SK-N-SH treated with all-trans-retinoic acid at 6 μM for 48 hours (cell line): ENCODE results near the gene RASGRF2.

ENCODE experiments used
- ATAC-seq: fragments of 200-7000 bp; cut with Tn5 transposase; 3 replicates; pipeline ENCODE4 v1.9.1; 2020; ENCODE audit warnings: mild to moderate bottlenecking, moderate library complexity
- ARNTL ChIP-seq: fragments of 450-650 bp; formaldehyde crosslinking; IDR thresholded peaks from 2 replicates; pipeline ENCODE4 v1.5.0; 2020; ENCODE audit warnings: low read depth, mild to moderate bottlenecking, moderate library complexity, borderline replicate concordance
- BACH2 ChIP-seq: fragments of 250-450 bp; sonication (Bioruptor Pico); IDR thresholded peaks from 2 replicates; pipeline ENCODE4 v1.9.0; 2021; ENCODE audit warnings: mild to moderate bottlenecking, borderline replicate concordance
- CREB5 ChIP-seq: fragments of 250-450 bp; sonication (Bioruptor Pico); IDR thresholded peaks from 2 replicates; pipeline ENCODE4 v1.5.1; 2020; ENCODE audit warnings: low read depth, mild to moderate bottlenecking, moderate library complexity
- CSDC2 ChIP-seq: fragments of 250-450 bp; sonication (Bioruptor Pico); IDR thresholded peaks from 2 replicates; pipeline ENCODE4 v1.5.0; 2020; ENCODE audit warnings: mild to moderate bottlenecking, moderate library complexity
- CSRNP3 ChIP-seq: fragments of 250-450 bp; sonication (Bioruptor Pico); IDR thresholded peaks from 2 replicates; pipeline ENCODE4 v1.5.1; 2021; ENCODE audit warnings: mild to moderate bottlenecking, moderate library complexity
- GLIS3 ChIP-seq: fragments of 250-450 bp; sonication (Bioruptor Pico); IDR thresholded peaks from 2 replicates; pipeline ENCODE4 v1.5.0; 2020; ENCODE audit warnings: mild to moderate bottlenecking, moderate library complexity
- ISL1 ChIP-seq: fragments of 250-450 bp; sonication (Bioruptor Pico); IDR thresholded peaks from 2 replicates; pipeline ENCODE4 v2.1.2; 2022; ENCODE audit warnings: mild to moderate bottlenecking, moderate library complexity
- OSR1 ChIP-seq: fragments of 250-450 bp; sonication (Bioruptor Pico); IDR thresholded peaks from 2 replicates; pipeline ENCODE4 v1.8.0; 2022; ENCODE audit warnings: moderate library complexity, mild to moderate bottlenecking, inconsistent platforms
- PATZ1 ChIP-seq: fragments of 250-450 bp; sonication (Bioruptor Pico); IDR thresholded peaks from 2 replicates; pipeline ENCODE4 v1.8.0; 2020; ENCODE audit warnings: mild to moderate bottlenecking, moderate library complexity, borderline replicate concordance
- POU6F1 ChIP-seq: fragments of 250-450 bp; sonication (Bioruptor Pico); IDR thresholded peaks from 2 replicates; pipeline ENCODE4 v1.8.0; 2021; ENCODE audit warnings: low read depth, mild to moderate bottlenecking, moderate library complexity, borderline replicate concordance
- PPARA ChIP-seq: fragments of 250-450 bp; sonication (Bioruptor Pico); IDR thresholded peaks from 2 replicates; pipeline ENCODE4 v1.5.0; 2020; ENCODE audit warnings: mild to moderate bottlenecking, borderline replicate concordance
- RARB ChIP-seq: fragments of 250-450 bp; sonication (Bioruptor Pico); IDR thresholded peaks from 2 replicates; pipeline ENCODE4 v1.8.0; 2021; ENCODE audit warnings: mild to moderate bottlenecking, moderate library complexity
- SNAI2 ChIP-seq: fragments of 250-450 bp; sonication (Bioruptor Pico); IDR thresholded peaks from 2 replicates; pipeline ENCODE4 v1.5.0; 2020; ENCODE audit warnings: mild to moderate bottlenecking, moderate library complexity
- TCF4 ChIP-seq: fragments of 250-450 bp; sonication (Bioruptor Pico); IDR thresholded peaks from 2 replicates; pipeline ENCODE4 v1.8.0; 2021; ENCODE audit warnings: mild to moderate bottlenecking, moderate library complexity, borderline replicate concordance
- TOX ChIP-seq: fragments of 250-450 bp; sonication (Bioruptor Pico); IDR thresholded peaks from 2 replicates; pipeline ENCODE4 v1.8.0; 2021; ENCODE audit warnings: mild to moderate bottlenecking, moderate library complexity, borderline replicate concordance
- TSHZ2 ChIP-seq: fragments of 250-450 bp; sonication (Bioruptor Pico); IDR thresholded peaks from 2 replicates; pipeline ENCODE4 v1.5.0; 2020; ENCODE audit warnings: mild to moderate bottlenecking, moderate library complexity
- ZC3H10 ChIP-seq: fragments of 250-450 bp; sonication (Bioruptor Pico); IDR thresholded peaks from 2 replicates; pipeline ENCODE4 v1.5.1; 2021; ENCODE audit warnings: mild to moderate bottlenecking, moderate library complexity
- ZFP3 ChIP-seq: fragments of 250-450 bp; sonication (Bioruptor Pico); IDR thresholded peaks from 2 replicates; pipeline ENCODE4 v1.5.0; 2020; ENCODE audit warnings: mild to moderate bottlenecking, moderate library complexity
- ZFP30 ChIP-seq: fragments of 450-650 bp; formaldehyde crosslinking; IDR thresholded peaks from 2 replicates; pipeline ENCODE4 v1.5.0; 2022; ENCODE audit warnings: mild to moderate bottlenecking, moderate library complexity
- ZNF565 ChIP-seq: fragments of 450-650 bp; formaldehyde crosslinking; conservative IDR thresholded peaks from 2 replicates; pipeline ENCODE4 v1.5.0; 2020; ENCODE audit warnings: low read depth, mild to moderate bottlenecking, moderate library complexity
- ZNF70 ChIP-seq: fragments of 450-650 bp; formaldehyde crosslinking; IDR thresholded peaks from 2 replicates; pipeline ENCODE4 v1.5.0; 2020; ENCODE audit warnings: mild to moderate bottlenecking, moderate library complexity
- ZNF8 ChIP-seq: fragments of 450-650 bp; formaldehyde crosslinking; IDR thresholded peaks from 2 replicates; pipeline ENCODE4 v1.5.0; 2020; ENCODE audit warnings: mild to moderate bottlenecking, moderate library complexity

RASGRF2 gene

GRCh38 chr5:81022688-81023084 lies 62.5 kb downstream of the RASGRF2 start:
- TF ChIP-seq GLIS3 (CRISPR knock-in tag) (no peak), PATZ1 (no peak), BACH2 (CRISPR knock-in tag) (no peak), ARNTL (CRISPR knock-in tag) (no peak), PPARA (CRISPR knock-in tag) (no peak), ZFP30 (no peak), ZNF70 (CRISPR knock-in tag) (no peak), ISL1 (CRISPR knock-in tag) (no peak), POU6F1 (CRISPR knock-in tag) (no peak), OSR1 (no peak), ZFP3 (CRISPR knock-in tag) (no peak), ZNF565 (CRISPR knock-in tag) (no peak), CSRNP3 (no peak)
- ATAC-seq, result no peak

GRCh38 chr5:81023261-81023970 lies 63.3 kb downstream of the RASGRF2 start:
- TF ChIP-seq ZFP3 (CRISPR knock-in tag) (no peak), TSHZ2 (CRISPR knock-in tag) (peak; percentile 30; the same call in 1 of the 2 replicates)
- 0 out of 3 replicates have a peak, but pooled peaks have one; percentile 28 for ATAC-seq

GRCh38 chr5:81027481-81028058 lies 67.4 kb downstream of the RASGRF2 start:
- no peak for ATAC-seq
- TF ChIP-seq ISL1 (CRISPR knock-in tag), result no peak
- TF ChIP-seq ZNF8 (CRISPR knock-in tag), result no peak
- TF ChIP-seq ZC3H10, result no peak
- no peak for TF ChIP-seq GLIS3 (CRISPR knock-in tag)
- TF ChIP-seq ZFP30, result no peak
- no peak for TF ChIP-seq CREB5 (CRISPR knock-in tag)
- TF ChIP-seq TSHZ2 (CRISPR knock-in tag), result no peak
- TF ChIP-seq TCF4, result no peak
- no peak for TF ChIP-seq CSDC2 (CRISPR knock-in tag)
- no peak for TF ChIP-seq PATZ1
- TF ChIP-seq ZFP3 (CRISPR knock-in tag), result no peak
- no peak for TF ChIP-seq BACH2 (CRISPR knock-in tag)
- TF ChIP-seq OSR1, result no peak
- TF ChIP-seq TOX, result no peak
- TF ChIP-seq SNAI2 (CRISPR knock-in tag), result no peak
- no peak for TF ChIP-seq ARNTL (CRISPR knock-in tag)
- no peak for TF ChIP-seq PPARA (CRISPR knock-in tag)
- no peak for TF ChIP-seq ZNF565 (CRISPR knock-in tag)
- TF ChIP-seq RARB, result no peak
